Colonic mucosa (tissue), 4 donors: Measurements from ENCODE around the gene OR5K3. TPM values are rescaled to one million over a fixed set of nuclear protein-coding genes. Genes with fewer than 3 reads are reported as not detected.
"Not testable (repeated sequence)": the region's sequence is repeated elsewhere in the genome, so short reads cannot be mapped to it uniquely, and the experiment has no call there.

Experiments
- DNase-seq: peaks from one replicate; pipeline ENCODE4 v3.0.0-alpha.2; 2020
- H3K27ac ChIP-seq: fragments of 200-600 bp; one replicate; pipeline ENCODE4 v1.8.0; 2021
- H3K27me3 ChIP-seq: fragments of 200-600 bp; one replicate; pipeline ENCODE4 v1.8.0; 2021
- H3K36me3 ChIP-seq: fragments of 200-600 bp; one replicate; pipeline ENCODE4 v1.8.0; 2021
- H3K4me1 ChIP-seq: fragments of 200-600 bp; one replicate; pipeline ENCODE4 v1.8.0; 2021; ENCODE audit warnings: mild to moderate bottlenecking
- H3K4me3 ChIP-seq: fragments of 200-600 bp; one replicate; pipeline ENCODE4 v1.8.0; 2021
- H3K9ac ChIP-seq, 2 donors: one replicate each; pipeline ENCODE4 v1.7.0; 2013; ENCODE audit warnings: control low read depth in 2 of 2, low read depth in 2 of 2, low read length in 2 of 2
- H3K9me3 ChIP-seq: fragments of 200-600 bp; one replicate; pipeline ENCODE4 v1.8.0; 2021
- CTCF ChIP-seq: fragments of 200-600 bp; IDR thresholded peaks from one replicate; pipeline ENCODE4 v1.8.0; 2022; ENCODE audit warnings: antibody characterized with exemption, mild to moderate bottlenecking
- intact Hi-C: fragments of 100-400 bp; cut with DNase I; formaldehyde crosslinking; loops from one replicate; pipeline ENCODE4 v1.14.1; 2022
- total RNA-seq, 2 donors: library from RNA; stranded (reverse); fragmentation: NEBNext Ultra II Directional in 1 of 2; extraction: Animal tissue kit (Norgen Biotek cat#: 25700) in 1 of 2; gene quantifications; one replicate each; pipeline ENCODE4 v1.2.1, GENCODE V29; 2021
- donor health status: healthy.
- donor health status: DM: no; HTN: no; CAD: no.
- donor health status: DM: no; HTN: no; CAD: no.

The OR5K3 gene
- total RNA-seq, 2 donors from 2014 or later: not detected

DNA sequence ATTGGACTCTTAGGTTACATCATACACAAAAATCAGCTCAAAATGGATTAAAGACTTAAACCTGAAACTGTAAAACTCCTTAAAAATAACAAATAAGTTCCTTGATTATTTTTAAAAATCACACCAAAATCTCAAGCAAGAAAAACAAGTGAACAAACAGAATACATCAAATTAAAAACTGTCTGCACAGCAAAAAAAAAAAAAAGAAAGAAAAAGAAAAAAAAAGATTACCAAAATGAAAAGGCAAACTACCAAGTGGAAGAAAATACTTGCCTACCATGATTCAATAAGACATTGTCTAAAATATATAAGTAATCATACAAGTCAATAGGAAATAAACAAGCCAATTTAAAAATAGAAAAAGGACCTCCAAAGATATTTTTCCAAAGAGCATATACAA is 19.3 kb upstream of the OR5K3 start:
- no peaks in the 10 kb centered on the region for H3K36me3 ChIP-seq
- H3K27ac ChIP-seq: no peak overlapping the region
- intact Hi-C loops: no loop called here
- H3K9ac ChIP-seq: no peak overlapping the region
- no peaks in the 10 kb centered on the region for H3K9me3 ChIP-seq
- H3K27me3 ChIP-seq: no peaks in the 10 kb centered on the region
- no peak overlapping the region for H3K4me3 ChIP-seq
- no peaks in the 10 kb centered on the region for H3K4me1 ChIP-seq
- no peak for TF ChIP-seq CTCF
- DNase-seq: no peak

DNA sequence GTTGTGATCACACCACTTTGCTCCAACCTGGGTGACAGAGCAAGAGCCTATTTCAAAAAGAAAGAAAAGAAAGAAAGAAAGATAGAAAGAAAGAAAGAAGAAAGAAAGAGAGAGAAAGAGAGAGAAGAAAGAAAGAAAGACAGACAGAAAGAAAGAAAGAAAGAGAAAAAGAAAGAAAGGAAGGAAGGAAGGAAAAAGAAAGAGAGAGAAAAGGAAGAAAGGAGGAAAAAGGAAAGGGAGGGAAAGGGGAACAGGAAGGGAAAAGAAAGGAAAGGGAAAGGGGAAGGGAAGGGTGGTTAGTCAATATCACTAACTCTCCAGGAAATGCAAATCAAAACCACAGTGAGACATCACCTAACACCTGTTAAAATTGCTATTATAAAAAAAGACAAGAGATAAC is 18.6 kb upstream of the OR5K3 start:
- TF ChIP-seq CTCF: no peak
- intact Hi-C loops: no loop called here
- no peak overlapping the region for H3K4me3 ChIP-seq

GRCh38 chr3:98372445-98372844 is 18.0 kb upstream of the OR5K3 start:
- Histone ChIP-seq H3K4me3 (no peak overlapping the region), H3K27ac (no peak overlapping the region), H3K27me3 (no peaks in the 10 kb centered on the region), H3K9ac (no peak overlapping the region), H3K4me1 (no peaks in the 10 kb centered on the region), H3K9me3 (no peaks in the 10 kb centered on the region), H3K36me3 (no peaks in the 10 kb centered on the region)
- no peak for DNase-seq
- intact Hi-C loops: no loop called here
- TF ChIP-seq CTCF: no peak

More for the DNA sequence above, 18.6 kb upstream of the OR5K3 start:
- no peak for DNase-seq
- H3K4me1 ChIP-seq: no peaks in the 10 kb centered on the region
- H3K9me3 ChIP-seq: no peaks in the 10 kb centered on the region
- H3K36me3 ChIP-seq: no peaks in the 10 kb centered on the region
- no peaks in the 10 kb centered on the region for H3K27me3 ChIP-seq
- H3K27ac ChIP-seq: no peak overlapping the region
- no peak overlapping the region for H3K9ac ChIP-seq

DNA sequence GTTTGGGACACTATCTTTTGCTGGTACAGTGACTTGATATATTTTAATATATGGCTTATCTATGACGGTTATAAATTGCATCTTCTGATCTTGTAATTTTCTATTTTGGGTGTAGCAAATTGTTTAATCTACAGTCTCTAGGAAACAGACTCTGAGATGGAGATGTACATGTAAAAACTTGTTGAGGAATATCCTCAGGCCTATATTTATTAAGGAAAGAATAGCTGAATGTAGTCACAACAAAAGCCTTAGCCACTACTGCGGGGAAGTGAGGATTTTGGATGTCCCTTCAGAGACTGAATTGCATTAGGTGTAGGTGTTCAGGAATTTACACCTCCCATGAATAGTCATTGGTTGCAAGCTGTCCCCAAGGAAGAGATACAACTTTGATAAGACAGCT is 13.8 kb upstream of the OR5K3 start:
- no peak for TF ChIP-seq CTCF
- Histone ChIP-seq H3K4me3 (no peak overlapping the region), H3K9ac (no peak overlapping the region), H3K9me3 (no peaks in the 10 kb centered on the region), H3K36me3 (no peaks in the 10 kb centered on the region), H3K4me1 (no peaks in the 10 kb centered on the region), H3K27me3 (no peaks in the 10 kb centered on the region), H3K27ac (no peak overlapping the region)
- no peak for DNase-seq
- intact Hi-C loops: no loop called here

DNA sequence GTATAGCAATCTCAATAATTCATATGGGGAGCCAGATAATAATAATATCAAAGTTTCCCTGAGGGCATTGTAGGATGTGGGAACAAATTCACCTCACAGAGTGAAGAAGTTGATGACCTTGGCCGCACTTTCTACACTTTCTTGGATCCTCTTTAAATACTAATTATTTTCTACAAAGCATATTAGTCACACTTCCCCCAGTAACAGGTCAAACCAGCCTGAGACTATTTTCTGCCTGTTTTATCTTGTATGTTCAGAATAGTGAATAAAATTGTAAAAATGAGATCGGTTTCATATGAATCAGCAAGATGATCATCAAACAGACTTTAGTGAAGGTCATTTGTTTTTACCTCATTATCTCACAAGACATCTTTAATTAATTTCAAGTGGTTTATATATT is 2.3 kb upstream of the OR5K3 start:
- no peak for TF ChIP-seq CTCF
- no peak for DNase-seq
- Histone ChIP-seq H3K27me3 (no peaks in the 10 kb centered on the region), H3K36me3 (no peaks in the 10 kb centered on the region), H3K9me3 (no peaks in the 10 kb centered on the region), H3K4me3 (no peak overlapping the region), H3K9ac (no peak overlapping the region), H3K4me1 (no peaks in the 10 kb centered on the region), H3K27ac (no peak overlapping the region)
- intact Hi-C loops: no loop called here

GRCh38 chr3:98395101-98395500 is 4.6 kb downstream of the OR5K3 start:
- Histone ChIP-seq H3K27me3 (no peaks in the 10 kb centered on the region), H3K9ac (no peak overlapping the region), H3K9me3 (no peaks in the 10 kb centered on the region), H3K4me3 (no peak overlapping the region), H3K27ac (no peak overlapping the region), H3K4me1 (no peaks in the 10 kb centered on the region), H3K36me3 (no peaks in the 10 kb centered on the region)
- TF ChIP-seq CTCF: no peak
- intact Hi-C loops: no loop called here
- DNase-seq: no peak

GRCh38 chr3:98396482-98396881 is 6.0 kb downstream of the OR5K3 start:
- H3K9ac ChIP-seq, H3K27ac ChIP-seq, intact Hi-C loops, H3K9me3 ChIP-seq, H3K4me1 ChIP-seq, H3K4me3 ChIP-seq, H3K36me3 ChIP-seq, DNase-seq, H3K27me3 ChIP-seq: not testable (repeated sequence)
